ENCODE measurements around the gene DPP6.

DNA sequence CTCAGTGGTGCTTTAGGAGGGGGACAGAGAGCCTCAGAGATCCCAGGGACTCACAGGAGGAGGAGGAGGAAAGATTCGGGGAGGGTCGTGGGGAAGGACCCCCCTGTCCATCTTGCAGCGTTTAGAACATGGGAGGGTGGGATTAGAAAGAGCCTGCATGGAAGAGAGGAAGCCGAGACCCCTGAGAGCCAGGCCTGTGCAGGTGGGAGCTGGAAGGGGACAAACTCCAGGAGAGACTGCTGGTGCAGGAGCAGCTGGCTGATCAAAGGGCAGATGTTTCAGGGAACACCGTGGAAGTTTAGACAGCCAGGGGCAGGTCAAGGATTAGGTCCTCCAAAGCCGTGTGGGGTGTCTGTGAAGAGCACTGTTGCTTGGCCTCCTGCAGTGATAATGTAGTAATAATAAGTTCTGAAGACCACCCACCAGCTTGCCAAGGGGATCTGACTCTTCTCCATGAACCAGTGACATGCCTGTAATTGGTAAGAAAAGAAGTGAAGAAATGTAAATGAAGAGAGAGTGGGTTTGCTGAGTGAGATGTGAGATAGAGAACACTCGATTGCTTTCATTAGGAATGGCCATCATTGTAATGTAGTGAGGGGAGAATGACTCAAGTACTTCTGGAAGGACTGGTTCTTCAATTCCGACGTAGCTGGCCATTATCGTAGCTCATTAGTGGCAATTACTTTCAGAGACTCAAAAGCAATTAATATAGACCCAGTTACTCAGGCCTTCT, 525.1 kb downstream of the DPP6 start:
- TF ChIP-seq EZH2 (IDR thresholded peaks at IDR 0.05; ENCODE audit: low read length, unreplicated experiment), result no peak
- TF ChIP-seq, protein P1, sequence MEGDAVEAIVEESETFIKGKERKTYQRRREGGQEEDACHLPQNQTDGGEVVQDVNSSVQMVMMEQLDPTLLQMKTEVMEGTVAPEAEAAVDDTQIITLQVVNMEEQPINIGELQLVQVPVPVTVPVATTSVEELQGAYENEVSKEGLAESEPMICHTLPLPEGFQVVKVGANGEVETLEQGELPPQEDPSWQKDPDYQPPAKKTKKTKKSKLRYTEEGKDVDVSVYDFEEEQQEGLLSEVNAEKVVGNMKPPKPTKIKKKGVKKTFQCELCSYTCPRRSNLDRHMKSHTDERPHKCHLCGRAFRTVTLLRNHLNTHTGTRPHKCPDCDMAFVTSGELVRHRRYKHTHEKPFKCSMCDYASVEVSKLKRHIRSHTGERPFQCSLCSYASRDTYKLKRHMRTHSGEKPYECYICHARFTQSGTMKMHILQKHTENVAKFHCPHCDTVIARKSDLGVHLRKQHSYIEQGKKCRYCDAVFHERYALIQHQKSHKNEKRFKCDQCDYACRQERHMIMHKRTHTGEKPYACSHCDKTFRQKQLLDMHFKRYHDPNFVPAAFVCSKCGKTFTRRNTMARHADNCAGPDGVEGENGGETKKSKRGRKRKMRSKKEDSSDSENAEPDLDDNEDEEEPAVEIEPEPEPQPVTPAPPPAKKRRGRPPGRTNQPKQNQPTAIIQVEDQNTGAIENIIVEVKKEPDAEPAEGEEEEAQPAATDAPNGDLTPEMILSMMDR (conservative IDR thresholded peaks at IDR 0.05; ENCODE audit: low read depth, low read length), result no peak
